H9 (cell line): ENCODE data around the gene LY6G6F. TPM values are rescaled to one million over a fixed set of nuclear protein-coding genes. Genes with fewer than 3 reads are reported as not detected.

Experiments
- DNase-seq: peaks from one replicate; pipeline ENCODE4 v3.0.0-alpha.2; 2017
- H2AFZ ChIP-seq: one replicate; pipeline ENCODE4 v1.6.1; 2013; ENCODE audit warnings: mild to moderate bottlenecking, low read length, control low read depth, moderate library complexity
- H2AK5ac ChIP-seq: 2 replicates; pipeline ENCODE4 v1.6.1; 2013; ENCODE audit warnings: low read length, control low read depth, mixed read lengths; ENCODE audit not compliant: insufficient read length
- H2BK120ac ChIP-seq: one replicate; pipeline ENCODE4 v1.6.1; 2013; ENCODE audit warnings: low read depth, mild to moderate bottlenecking, low read length, control low read depth, inconsistent platforms; ENCODE audit not compliant: poor library complexity, severe bottlenecking
- H2BK12ac ChIP-seq: 2 replicates; pipeline ENCODE4 v1.6.1; 2013; ENCODE audit warnings: low read length, control low read depth, mixed read lengths, low read depth; ENCODE audit not compliant: insufficient read length
- H2BK15ac ChIP-seq: 2 replicates; pipeline ENCODE4 v1.6.1; 2013; ENCODE audit warnings: low read depth, low read length, control low read depth
- H2BK20ac ChIP-seq: one replicate; pipeline ENCODE4 v1.6.1; 2013; ENCODE audit warnings: low read depth, mild to moderate bottlenecking, low read length, control low read depth, inconsistent platforms; ENCODE audit not compliant: poor library complexity, severe bottlenecking
- H2BK5ac ChIP-seq: 2 replicates; pipeline ENCODE4 v1.6.1; 2013; ENCODE audit warnings: low read length, control low read depth, mixed read lengths; ENCODE audit not compliant: insufficient read length
- H3K14ac ChIP-seq: 2 replicates; pipeline ENCODE4 v1.6.1; 2013; ENCODE audit warnings: low read length, control low read depth; ENCODE audit not compliant: insufficient read depth
- H3K18ac ChIP-seq: 2 replicates; pipeline ENCODE4 v1.6.1; 2013; ENCODE audit warnings: low read depth, mild to moderate bottlenecking, mixed read lengths, low read length, control low read depth; ENCODE audit not compliant: insufficient read length
- H3K23ac ChIP-seq: 2 replicates; pipeline ENCODE4 v1.6.1; 2013; ENCODE audit warnings: low read length, control low read depth, mixed read lengths, low read depth; ENCODE audit not compliant: insufficient read length
- H3K23me2 ChIP-seq: 2 replicates; pipeline ENCODE4 v1.6.1; 2013; ENCODE audit warnings: low read depth, mild to moderate bottlenecking, mixed read lengths, low read length, control low read depth; ENCODE audit not compliant: insufficient read length, poor library complexity, severe bottlenecking
- H3K27ac ChIP-seq: 2 replicates; pipeline ENCODE4 v1.5.1; 2013; ENCODE audit warnings: low read length, control low read depth, mixed read lengths, low read depth; ENCODE audit not compliant: insufficient read length
- H3K27me3 ChIP-seq: 2 replicates; pipeline ENCODE4 v1.6.1; 2013; ENCODE audit warnings: low read length, control low read depth, inconsistent platforms; ENCODE audit not compliant: insufficient read depth
- H3K4ac ChIP-seq: 2 replicates; pipeline ENCODE4 v1.6.1; 2013; ENCODE audit warnings: low read depth, mild to moderate bottlenecking, control low read depth, inconsistent platforms, low read length, moderate library complexity
- H3K4me1 ChIP-seq: 2 replicates; pipeline ENCODE4 v1.6.1; 2013; ENCODE audit warnings: low read length, control low read depth, inconsistent platforms; ENCODE audit not compliant: insufficient read depth
- H3K4me2 ChIP-seq: 2 replicates; pipeline ENCODE4 v1.6.1; 2013; ENCODE audit warnings: low read length, control low read depth, mixed read lengths; ENCODE audit not compliant: insufficient read length, insufficient read depth
- H3K56ac ChIP-seq: 2 replicates; pipeline ENCODE4 v1.6.1; 2013; ENCODE audit warnings: low read depth, mild to moderate bottlenecking, mixed read lengths, low read length, control low read depth; ENCODE audit not compliant: insufficient read length
- H3K79me1 ChIP-seq: 2 replicates; pipeline ENCODE4 v1.6.1; 2013; ENCODE audit warnings: low read depth, mild to moderate bottlenecking, moderate library complexity, low read length, control low read depth, inconsistent platforms; ENCODE audit not compliant: insufficient read depth, poor library complexity, severe bottlenecking
- H3K79me2 ChIP-seq: 2 replicates; pipeline ENCODE4 v1.6.1; 2013; ENCODE audit warnings: low read length, control low read depth, inconsistent platforms; ENCODE audit not compliant: insufficient read depth
- H3K9ac ChIP-seq: 2 replicates; pipeline ENCODE4 v1.6.1; 2013; ENCODE audit warnings: low read length, control low read depth, mixed read lengths; ENCODE audit not compliant: insufficient read length; ENCODE audit errors: extremely low read depth
- H3K9me3 ChIP-seq: one replicate; pipeline ENCODE4 v1.6.1; 2013; ENCODE audit warnings: low read depth, low read length, inconsistent platforms; ENCODE audit not compliant: control insufficient read depth
- H3T11ph ChIP-seq: one replicate; pipeline ENCODE4 v1.6.1; 2013; ENCODE audit warnings: mild to moderate bottlenecking, low read length, control low read depth, inconsistent platforms
- H4K20me1 ChIP-seq: one replicate; pipeline ENCODE4 v1.6.1; 2013; ENCODE audit not compliant: control insufficient read depth, insufficient read length, insufficient read depth
- H4K5ac ChIP-seq: 2 replicates; pipeline ENCODE4 v1.6.1; 2013; ENCODE audit warnings: low read depth, mild to moderate bottlenecking, mixed read lengths, low read length, control low read depth; ENCODE audit not compliant: insufficient read length
- H4K8ac ChIP-seq: replicated peaks from 2 replicates; pipeline ENCODE4 v1.6.1; 2013; ENCODE audit warnings: low read length, control low read depth, mixed read lengths, low read depth; ENCODE audit not compliant: insufficient read length
- H4K91ac ChIP-seq: 2 replicates; pipeline ENCODE4 v1.6.1; 2013; ENCODE audit warnings: low read depth, mild to moderate bottlenecking, moderate library complexity, mixed read lengths, low read length, control low read depth; ENCODE audit not compliant: insufficient read length
- H3K27ac Mint-ChIP-seq, 3 experiments: 2 replicates in 2 of 3; 3 replicates in 1 of 3; pipeline ENCODE4 v1.8.0; 2020 to 2021; ENCODE audit warnings: mixed read lengths in 3 of 3, mild to moderate bottlenecking in 1 of 3, moderate library complexity in 1 of 3
- H3K27me3 Mint-ChIP-seq: 2 replicates; pipeline ENCODE4 v1.8.0; 2021; ENCODE audit warnings: low read depth, mild to moderate bottlenecking, moderate library complexity, mixed read lengths
- H3K36me3 Mint-ChIP-seq, 3 experiments: 2 replicates in 2 of 3; 3 replicates in 1 of 3; pipeline ENCODE4 v1.8.0; 2020 to 2021; ENCODE audit warnings: low read depth in 3 of 3, mixed read lengths in 3 of 3; ENCODE audit not compliant: insufficient read depth in 1 of 3
- H3K4me1 Mint-ChIP-seq, 2 experiments: 2 replicates each; pipeline ENCODE4 v1.8.0; 2020; ENCODE audit warnings: mixed read lengths in 2 of 2
- H3K4me3 Mint-ChIP-seq, 2 experiments: 2 replicates in 1 of 2; 3 replicates in 1 of 2; pipeline ENCODE4 v1.8.0; 2020 to 2021; ENCODE audit warnings: mild to moderate bottlenecking in 2 of 2, mixed read lengths in 2 of 2, moderate library complexity in 1 of 2
- H3K9me3 Mint-ChIP-seq, 2 experiments: 2 replicates in 1 of 2; 3 replicates in 1 of 2; pipeline ENCODE4 v1.8.0; 2020; ENCODE audit warnings: mild to moderate bottlenecking in 2 of 2, mixed read lengths in 2 of 2, moderate library complexity in 1 of 2
- CTCF ChIP-seq: fragments of 200-600 bp; sonication (generic); conservative IDR thresholded peaks from 3 replicates; pipeline ENCODE4 v1.8.0; 2021; ENCODE audit warnings: antibody characterized with exemption, mild to moderate bottlenecking
- WGBS: extraction: QIAGEN DNeasy Blood & Tissue Kit; methylation state at CpG from one replicate; pipeline ENCODE4 v1.1.7; 2013; ENCODE audit warnings: missing lambda C conversion rate, low lambda C conversion rate, mixed read lengths; ENCODE audit not compliant: insufficient read length; ENCODE audit errors: extremely low coverage; 5-methylcytosine and 5-hydroxymethylcytosine counted together
- total RNA-seq: library from RNA; stranded (reverse); gene quantifications from 2 replicates; pipeline ENCODE4 v1.2.1, GENCODE V29; 2021

LY6G6F gene
- total RNA-seq, 1 experiment from 2014 or later, result not detected

- Mint-ChIP-seq H3K4me1 (peaks cover 42 to 52% of the 10 kb centered on the region in 2 experiments), H3K27me3 (no peaks in the 10 kb centered on the region; the same call in 1 of the 2 replicates), H3K9me3 (no peaks in the 10 kb centered on the region), H3K36me3 (peaks cover 33 to 56% (median 47%) of the 10 kb centered on the region in 3 experiments), H3K27ac (peak overlapping the region in 2 of 3 experiments; percentile 49 to 82; a peak in 2 of 7 replicates), H3K4me3 (peak overlapping the region in 1 of 2 experiments; percentile 92; a peak in 2 of 5 replicates)
- Histone ChIP-seq H3K9ac (no peak overlapping the region), H3K23me2 (peaks cover 26% of the 10 kb centered on the region), H3K27me3 (no peaks in the 10 kb centered on the region), H4K91ac (no peak overlapping the region), H3K79me1 (peaks cover 20% of the 10 kb centered on the region), H3K9me3 (no peaks in the 10 kb centered on the region), H3K4me1 (no peaks in the 10 kb centered on the region), H4K8ac (no peak overlapping the region), H2BK15ac (no peak overlapping the region), H2AK5ac (no peak overlapping the region), H2AFZ (no peak overlapping the region), H2BK5ac (no peak overlapping the region), H3K4me2 (no peak overlapping the region), H3K14ac (no peak overlapping the region), H4K20me1 (no peaks in the 10 kb centered on the region), H3K27ac (no peak overlapping the region), H2BK20ac (no peak overlapping the region), H3K79me2 (peaks cover 10% of the 10 kb centered on the region; the same call in 1 of the 2 replicates), H3T11ph (no peak overlapping the region), H2BK120ac (no peak overlapping the region), H3K4ac (no peak overlapping the region), H2BK12ac (no peak overlapping the region), H3K18ac (no peak overlapping the region), H3K23ac (no peak overlapping the region), H4K5ac (no peak overlapping the region), H3K56ac (no peak overlapping the region)
- TF ChIP-seq CTCF, result no peak
- DNase-seq, result no peak
- WGBS, result no CpG with 5 or more reads among the region's 12 CpGs
Measured at GRCh38 chr6:31662124-31662723, 44.4 kb upstream of the LY6G6F start.
